ENCODE results near the gene SCO2. TPM values are rescaled to one million over a fixed set of nuclear protein-coding genes. Genes with fewer than 3 reads are reported as not detected.

Gene SCO2
- polyA plus RNA-seq, 1 donor from 2014 or later = 9.6 TPM

GRCh38 chr22:50483977-50484853 is 41.2 kb downstream of the SCO2 start:
- TF ChIP-seq TAF1 (IDR thresholded peaks at IDR 0.05; ENCODE audit: low read depth) = no peak
- TF ChIP-seq MXI1 (conservative IDR thresholded peaks at IDR 0.05; ENCODE audit: poor library complexity, severe bottlenecking) = no peak
- no peak for TF ChIP-seq REST (IDR thresholded peaks at IDR 0.05; ENCODE audit: borderline replicate concordance)
- no peak for TF ChIP-seq CTCF (IDR thresholded peaks at IDR 0.05; ENCODE audit: poor library complexity, severe bottlenecking)
- Histone ChIP-seq H2AFZ (ENCODE audit: low read depth, low read length) (no peak overlapping the region), H3K27me3 (ENCODE audit: insufficient read depth, low read depth, low read length) (peaks cover 32% of the 10 kb centered on the region)

GRCh38 chr22:50483556-50483955 is 41.8 kb downstream of the SCO2 start:
- Histone ChIP-seq H3K36me3 (ENCODE audit: insufficient read depth, low read length) (no peaks in the 10 kb centered on the region), H3K9ac (ENCODE audit: low read length) (no peak overlapping the region), H3K4me2 (ENCODE audit: low read length) (no peak overlapping the region), H4K20me1 (ENCODE audit: insufficient read depth) (no peaks in the 10 kb centered on the region), H3K4me3 (ENCODE audit: low read length) (no peak overlapping the region), H3K79me2 (replicated peaks; ENCODE audit: insufficient read depth, low read length) (no peaks in the 10 kb centered on the region), H3K27ac (ENCODE audit: low read length) (no peak overlapping the region), H3K27me3 (ENCODE audit: insufficient read depth, low read depth, low read length) (peaks cover 32% of the 10 kb centered on the region), H3F3A (ENCODE audit: insufficient read depth, low read length, poor library complexity, severe bottlenecking) (no peaks in the 10 kb centered on the region), H2AFZ (ENCODE audit: low read depth, low read length) (no peak overlapping the region), H3K9me3 (ENCODE audit: low read length) (no peaks in the 10 kb centered on the region), H3K9me2 (ENCODE audit: insufficient read depth, low read length) (no peaks in the 10 kb centered on the region)
- TF ChIP-seq TAF1 (IDR thresholded peaks at IDR 0.05; ENCODE audit: low read depth) (no peak), RAD21 (conservative IDR thresholded peaks at IDR 0.05) (no peak), MXI1 (conservative IDR thresholded peaks at IDR 0.05; ENCODE audit: poor library complexity, severe bottlenecking) (no peak), SMC3 (conservative IDR thresholded peaks at IDR 0.05; ENCODE audit: poor library complexity) (no peak), CTCF (IDR thresholded peaks at IDR 0.05; ENCODE audit: poor library complexity, severe bottlenecking) (no peak), EP300 (conservative IDR thresholded peaks at IDR 0.05; ENCODE audit: poor library complexity, severe bottlenecking) (no peak), EZH2 (IDR thresholded peaks at IDR 0.05; ENCODE audit: borderline replicate concordance, insufficient read depth, low read length, poor library complexity, severe bottlenecking) (no peak)

More at GRCh38 chr22:50483977-50484853, 41.2 kb downstream of the SCO2 start:
- Histone ChIP-seq H3K27ac (ENCODE audit: low read length) (no peak overlapping the region), H3K9me2 (ENCODE audit: insufficient read depth, low read length) (no peaks in the 10 kb centered on the region), H3K9ac (ENCODE audit: low read length) (no peak overlapping the region), H4K20me1 (ENCODE audit: insufficient read depth) (no peaks in the 10 kb centered on the region), H3K4me3 (ENCODE audit: low read length) (no peak overlapping the region), H3K9me3 (ENCODE audit: low read length) (no peaks in the 10 kb centered on the region), H3K4me2 (ENCODE audit: low read length) (no peak overlapping the region), H3F3A (ENCODE audit: insufficient read depth, low read length, poor library complexity, severe bottlenecking) (no peaks in the 10 kb centered on the region), H3K36me3 (ENCODE audit: insufficient read depth, low read length) (no peaks in the 10 kb centered on the region), H3K79me2 (replicated peaks; ENCODE audit: insufficient read depth, low read length) (no peaks in the 10 kb centered on the region)

All from neural cell (in vitro differentiated cells).